BLaER1 treated with 17β-estradiol and CSF1 and Interleukin-3, amounts not matched to agents 10 nM and 100 nM (cell line): ENCODE results near the gene RASGRF2.

ENCODE experiments used
- H3K27ac ChIP-seq, 11 experiments: shearing (Covaris generic); formaldehyde crosslinking; 2 replicates each; pipeline ENCODE4 v1.8.1; 2022
- H3K27me3 ChIP-seq, 11 experiments: shearing (Covaris generic); formaldehyde crosslinking; 2 replicates each; pipeline ENCODE4 v1.8.1; 2022
- H3K36me3 ChIP-seq, 11 experiments: shearing (Covaris generic); formaldehyde crosslinking; 2 replicates each; pipeline ENCODE4 v1.8.1; 2022
- H3K4me1 ChIP-seq, 10 experiments: shearing (Covaris generic); formaldehyde crosslinking; 2 replicates each; pipeline ENCODE4 v1.8.1; 2022
- H3K4me2 ChIP-seq, 11 experiments: shearing (Covaris generic); formaldehyde crosslinking; 2 replicates each; pipeline ENCODE4 v1.8.1; 2022
- H3K4me3 ChIP-seq, 10 experiments: shearing (Covaris generic); formaldehyde crosslinking; 2 replicates each; pipeline ENCODE4 v1.8.1; 2022
- H3K9ac ChIP-seq, 11 experiments: shearing (Covaris generic); formaldehyde crosslinking; 2 replicates each; pipeline ENCODE4 v1.8.1; 2022
- H3K9me3 ChIP-seq, 11 experiments: shearing (Covaris generic); formaldehyde crosslinking; replicated peaks in 1 of 11; 2 replicates each; pipeline ENCODE4 v1.8.1; 2022
- H4K20me1 ChIP-seq, 11 experiments: shearing (Covaris generic); formaldehyde crosslinking; 2 replicates each; pipeline ENCODE4 v1.8.1; 2022
- Cebpa-rat ChIP-seq, 11 experiments: shearing (Covaris generic); IDR thresholded peaks; 2 replicates each; pipeline ENCODE4 v1.8.1; 2022

The RASGRF2 gene

DNA sequence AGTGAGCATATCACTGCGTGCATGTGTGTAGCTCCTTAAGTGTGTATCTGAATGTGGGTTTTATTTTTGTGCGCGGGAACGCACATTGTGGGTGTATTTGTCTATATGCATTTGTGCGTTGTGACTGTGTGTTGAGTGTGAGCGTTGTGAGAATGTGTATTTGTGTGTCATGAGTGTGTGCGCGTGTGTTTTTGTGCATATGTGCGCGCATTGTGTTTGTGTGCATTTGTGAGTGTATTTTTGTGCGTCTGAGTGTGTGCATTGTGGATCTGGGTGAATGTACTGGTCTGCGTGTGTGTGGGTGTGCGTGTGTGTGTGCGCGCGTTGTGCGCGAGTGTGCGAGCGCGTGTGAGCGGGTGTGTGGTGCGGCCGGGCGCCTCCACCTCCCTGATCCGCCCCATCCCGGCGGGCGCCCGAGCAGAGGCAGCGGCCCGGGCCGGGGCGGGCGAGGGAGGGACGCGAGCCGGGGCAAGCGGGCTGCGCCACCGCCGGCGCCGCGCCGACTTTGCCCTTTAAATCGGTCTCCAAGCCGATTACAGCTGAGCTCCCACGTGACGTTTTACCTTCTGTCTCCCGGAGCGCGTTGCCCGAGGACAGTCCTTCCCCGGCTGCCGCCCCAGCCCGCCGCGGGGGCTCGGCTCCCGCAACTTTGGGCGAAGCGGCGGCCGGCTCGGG lies at the start of gene RASGRF2:
TSS of gene RASGRF2 (plus strand) at position 596 of the 675 bp plus-strand sequence. CDS start 376 bp downstream, outside the sequence.
- TF ChIP-seq Cebpa-rat (IDR thresholded peaks at IDR 0.05) = no peak
- Histone ChIP-seq H3K9ac (no peak within 1 kb of the TSS), H3K27me3 (no peaks in the 10 kb centered on the region), H3K4me1 (peaks cover 0 to 16% (median 0%) of the 10 kb centered on the region in 10 experiments; a peak in 5 of 20 replicates), H3K36me3 (no peaks in the 10 kb centered on the region), H4K20me1 (no peaks in the 10 kb centered on the region), H3K4me3 (no peak within 1 kb of the TSS), H3K9me3 (peaks cover 14 to 20% (median 17%) of the 10 kb centered on the region in 11 experiments), H3K4me2 (peak within 1 kb of the TSS in 2 of 11 experiments; percentile 2 to 9; a peak in 1 of 22 replicates), H3K27ac (no peak within 1 kb of the TSS)

- H3K27ac ChIP-seq = no peak overlapping the region
- H4K20me1 ChIP-seq = no peaks in the 10 kb centered on the region
- H3K9ac ChIP-seq = no peak overlapping the region
- H3K4me2 ChIP-seq = no peak overlapping the region
- no peak overlapping the region for H3K4me3 ChIP-seq
- H3K27me3 ChIP-seq = no peaks in the 10 kb centered on the region
- H3K36me3 ChIP-seq = no peaks in the 10 kb centered on the region
- H3K4me1 ChIP-seq = no peaks in the 10 kb centered on the region
- no peak for TF ChIP-seq Cebpa-rat (IDR thresholded peaks at IDR 0.05)
- H3K9me3 ChIP-seq = peaks cover 0 to 16% (median 8%) of the 10 kb centered on the region in 11 experiments; a peak in 9 of 22 replicates
Observed at GRCh38 chr5:80912479-80912878, 47.7 kb upstream of the RASGRF2 start.

- Histone ChIP-seq H3K9me3 (peaks cover 0 to 16% (median 8%) of the 10 kb centered on the region in 11 experiments; a peak in 9 of 22 replicates), H3K4me1 (no peaks in the 10 kb centered on the region), H3K9ac (no peak overlapping the region), H3K27me3 (no peaks in the 10 kb centered on the region), H3K27ac (no peak overlapping the region), H3K4me2 (no peak overlapping the region), H3K36me3 (no peaks in the 10 kb centered on the region), H4K20me1 (no peaks in the 10 kb centered on the region), H3K4me3 (no peak overlapping the region)
- TF ChIP-seq Cebpa-rat (IDR thresholded peaks at IDR 0.05) = no peak
Observed at GRCh38 chr5:80915716-80916115, 44.4 kb upstream of the RASGRF2 start.

GRCh38 chr5:80916676-80917075 lies 43.5 kb upstream of the RASGRF2 start:
- TF ChIP-seq Cebpa-rat (IDR thresholded peaks at IDR 0.05) = no peak
- peaks cover 0 to 11% (median 8%) of the 10 kb centered on the region in 11 experiments; a peak in 8 of 22 replicates for H3K9me3 ChIP-seq
- no peak overlapping the region for H3K4me2 ChIP-seq
- H4K20me1 ChIP-seq = no peaks in the 10 kb centered on the region
- H3K4me1 ChIP-seq = no peaks in the 10 kb centered on the region
- H3K36me3 ChIP-seq = no peaks in the 10 kb centered on the region
- no peak overlapping the region for H3K27ac ChIP-seq
- no peaks in the 10 kb centered on the region for H3K27me3 ChIP-seq
- H3K4me3 ChIP-seq = no peak overlapping the region
- H3K9ac ChIP-seq = no peak overlapping the region

DNA sequence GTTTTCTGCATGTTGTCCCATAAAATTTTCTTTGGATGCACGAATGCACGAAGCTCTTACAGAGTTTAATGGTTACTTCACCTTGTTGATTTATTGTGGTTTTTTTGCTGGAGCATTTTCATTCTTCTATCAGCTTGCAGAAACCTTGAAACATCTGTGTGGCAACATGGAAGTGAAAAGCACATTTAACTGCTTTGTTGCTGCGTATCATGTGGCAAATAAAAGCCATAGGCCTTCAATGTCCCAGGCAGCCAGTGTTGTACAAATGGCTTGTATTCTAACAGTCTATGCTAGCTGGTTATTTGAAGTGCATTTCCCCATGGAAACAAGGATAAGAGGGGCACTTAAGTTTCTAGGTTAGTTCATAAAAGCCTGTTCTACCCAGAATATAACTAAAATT lies 42.5 kb upstream of the RASGRF2 start:
- no peaks in the 10 kb centered on the region for H4K20me1 ChIP-seq
- H3K27ac ChIP-seq = no peak overlapping the region
- no peak overlapping the region for H3K4me3 ChIP-seq
- H3K27me3 ChIP-seq = no peaks in the 10 kb centered on the region
- H3K9ac ChIP-seq = no peak overlapping the region
- no peak overlapping the region for H3K4me2 ChIP-seq
- peaks cover 0 to 3% (median 2%) of the 10 kb centered on the region in 11 experiments; a peak in 7 of 22 replicates for H3K9me3 ChIP-seq
- no peak for TF ChIP-seq Cebpa-rat (IDR thresholded peaks at IDR 0.05)
- H3K4me1 ChIP-seq = no peaks in the 10 kb centered on the region
- H3K36me3 ChIP-seq = no peaks in the 10 kb centered on the region

DNA sequence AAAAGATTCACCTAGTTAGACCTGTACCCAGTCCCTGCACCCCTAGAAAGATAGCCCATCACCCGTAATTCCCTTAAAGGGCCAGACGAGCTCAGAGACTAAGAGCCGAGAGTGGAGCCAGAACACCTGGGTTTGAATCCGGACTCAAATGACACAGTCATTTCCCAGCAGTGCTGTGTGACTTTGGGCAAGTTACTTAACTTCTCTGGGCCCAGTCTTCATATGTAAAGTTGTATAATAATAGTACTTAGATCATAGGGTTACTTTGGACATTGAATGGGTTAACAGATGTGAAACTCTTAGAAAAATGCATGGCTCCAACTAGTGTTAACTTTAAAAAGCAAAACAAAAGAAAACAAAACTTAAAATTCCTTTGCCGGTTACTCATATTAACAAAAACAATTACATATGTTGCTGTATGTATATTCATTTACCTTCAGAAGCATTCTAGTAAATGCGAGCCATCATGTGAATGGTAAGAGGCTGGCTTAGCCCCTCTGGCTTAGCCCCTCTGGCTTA lies 40.4 kb upstream of the RASGRF2 start:
- no peak overlapping the region for H3K4me3 ChIP-seq
- H3K27me3 ChIP-seq = no peaks in the 10 kb centered on the region
- no peaks in the 10 kb centered on the region for H4K20me1 ChIP-seq
- H3K36me3 ChIP-seq = no peaks in the 10 kb centered on the region
- H3K9me3 ChIP-seq = no peaks in the 10 kb centered on the region
- H3K4me1 ChIP-seq = no peaks in the 10 kb centered on the region
- H3K4me2 ChIP-seq = no peak overlapping the region
- TF ChIP-seq Cebpa-rat (IDR thresholded peaks at IDR 0.05) = no peak
- H3K9ac ChIP-seq = no peak overlapping the region
- H3K27ac ChIP-seq = no peak overlapping the region

GRCh38 chr5:80920333-80920732 lies 39.8 kb upstream of the RASGRF2 start:
- Histone ChIP-seq H3K9ac (no peak overlapping the region), H3K9me3 (no peaks in the 10 kb centered on the region), H3K4me1 (no peaks in the 10 kb centered on the region), H4K20me1 (no peaks in the 10 kb centered on the region), H3K27ac (no peak overlapping the region), H3K4me3 (no peak overlapping the region), H3K36me3 (no peaks in the 10 kb centered on the region), H3K27me3 (no peaks in the 10 kb centered on the region), H3K4me2 (no peak overlapping the region)
- TF ChIP-seq Cebpa-rat (IDR thresholded peaks at IDR 0.05) = no peak

- Histone ChIP-seq H3K27me3 (no peaks in the 10 kb centered on the region), H4K20me1 (no peaks in the 10 kb centered on the region), H3K4me2 (no peak overlapping the region), H3K9me3 (no peaks in the 10 kb centered on the region), H3K27ac (no peak overlapping the region), H3K9ac (no peak overlapping the region), H3K4me3 (no peak overlapping the region), H3K4me1 (no peaks in the 10 kb centered on the region), H3K36me3 (no peaks in the 10 kb centered on the region)
- TF ChIP-seq Cebpa-rat (IDR thresholded peaks at IDR 0.05) = no peak
Observed at GRCh38 chr5:80921026-80921425, 39.1 kb upstream of the RASGRF2 start.

- no peaks in the 10 kb centered on the region for H3K9me3 ChIP-seq
- H4K20me1 ChIP-seq = no peaks in the 10 kb centered on the region
- no peak overlapping the region for H3K9ac ChIP-seq
- no peak overlapping the region for H3K4me3 ChIP-seq
- H3K27me3 ChIP-seq = no peaks in the 10 kb centered on the region
- TF ChIP-seq Cebpa-rat (IDR thresholded peaks at IDR 0.05) = no peak
- H3K4me1 ChIP-seq = peaks cover 0 to 4% (median 0%) of the 10 kb centered on the region in 10 experiments; a peak in 1 of 20 replicates
- no peaks in the 10 kb centered on the region for H3K36me3 ChIP-seq
- no peak overlapping the region for H3K4me2 ChIP-seq
- H3K27ac ChIP-seq = no peak overlapping the region
Observed at GRCh38 chr5:80925931-80926330, 34.2 kb upstream of the RASGRF2 start.

DNA sequence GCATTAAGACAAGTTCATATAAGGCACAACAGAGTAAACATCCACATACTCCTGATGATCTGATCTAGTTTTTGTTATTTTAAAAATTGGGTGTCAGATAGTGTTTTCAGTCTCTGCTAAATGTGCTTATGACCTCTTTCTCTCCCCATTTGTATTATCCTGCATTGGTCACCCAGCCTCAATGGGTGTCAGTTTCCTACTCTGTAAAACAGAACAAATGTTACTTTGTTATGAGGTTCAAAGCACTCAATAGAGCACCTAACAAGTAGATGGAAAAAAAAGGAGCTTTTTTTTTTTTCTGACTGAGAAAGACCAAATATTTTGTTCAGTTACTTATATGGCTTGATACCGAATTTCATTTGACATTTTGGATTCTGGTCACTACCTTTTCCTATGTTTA lies 33.6 kb upstream of the RASGRF2 start:
- Histone ChIP-seq H3K36me3 (no peaks in the 10 kb centered on the region), H4K20me1 (no peaks in the 10 kb centered on the region), H3K4me1 (peaks cover 0 to 4% (median 0%) of the 10 kb centered on the region in 10 experiments; a peak in 1 of 20 replicates), H3K9me3 (no peaks in the 10 kb centered on the region), H3K9ac (no peak overlapping the region), H3K4me2 (no peak overlapping the region), H3K4me3 (no peak overlapping the region), H3K27me3 (no peaks in the 10 kb centered on the region), H3K27ac (no peak overlapping the region)
- no peak for TF ChIP-seq Cebpa-rat (IDR thresholded peaks at IDR 0.05)
